ENCODE measurements around the gene PROS1. TPM values are rescaled to one million over a fixed set of nuclear protein-coding genes. Genes with fewer than 3 reads are reported as not detected.

PROS1 gene
- total and polyA plus RNA-seq, 2 of the 8 experiments (the other 6 are each of a cell fraction or from before 2014, with no cell fraction given), result 0.65 to 2.5 TPM

- Histone ChIP-seq H3K4me1 (replicated peaks in 1 of 4; ENCODE audit: control insufficient read depth in 3 of 4, insufficient read depth in 4 of 4, low read length in 3 of 4) (no peaks in the 10 kb centered on the region), H3K4me3 (ENCODE audit: extremely low read depth in 1 of 4, insufficient read depth in 2 of 4, low read depth in 3 of 4, low read length in 4 of 4) (no peak overlapping the region), H3K4me2 (ENCODE audit: insufficient read depth in 1 of 2, low read depth in 2 of 2, low read length in 2 of 2) (no peak overlapping the region), H4K5ac (ENCODE audit: insufficient read length, low read depth, low read length) (no peak overlapping the region), H2BK12ac (ENCODE audit: low read depth, low read length) (no peak overlapping the region), H4K20me1 (replicated peaks in 1 of 2; ENCODE audit: control insufficient read depth in 1 of 2, insufficient read depth in 2 of 2, low read length in 2 of 2) (no peaks in the 10 kb centered on the region), H3K56ac (replicated peaks; ENCODE audit: insufficient read length, low read depth, low read length) (no peak overlapping the region), H3K27me3 (replicated peaks in 1 of 4; ENCODE audit: control insufficient read depth in 3 of 4, extremely low read depth in 1 of 4, insufficient read depth in 3 of 4, low read length in 3 of 4) (no peaks in the 10 kb centered on the region), H3K79me1 (ENCODE audit: low read depth, low read length) (no peaks in the 10 kb centered on the region), H3K79me2 (ENCODE audit: control insufficient read depth in 1 of 2, insufficient read depth in 2 of 2, low read length in 2 of 2) (no peaks in the 10 kb centered on the region), H4K91ac (replicated peaks; ENCODE audit: insufficient read length, low read length) (no peak overlapping the region), H3K18ac (ENCODE audit: extremely low read depth, low read length) (no peak overlapping the region), H2BK15ac (ENCODE audit: low read length) (no peak overlapping the region), H3K9me3 (ENCODE audit: insufficient read depth in 2 of 2, low read depth in 1 of 2, low read length in 1 of 2) (peaks cover 24 to 52% of the 10 kb centered on the region in 2 experiments), H2AK5ac (ENCODE audit: low read depth, low read length) (no peak overlapping the region), H2BK120ac (replicated peaks; ENCODE audit: low read depth, low read length) (no peak overlapping the region), H3K23me2 (ENCODE audit: low read depth, low read length) (no peaks in the 10 kb centered on the region), H3K14ac (ENCODE audit: insufficient read length) (no peak overlapping the region), H2AFZ (ENCODE audit: low read length) (no peak overlapping the region), H4K8ac (ENCODE audit: extremely low read depth, insufficient read depth, low read length) (no peak overlapping the region), H3K9ac (replicated peaks in 1 of 4; ENCODE audit: extremely low read depth in 1 of 4, low read depth in 3 of 4, low read length in 3 of 4) (no peak overlapping the region), H2BK5ac (ENCODE audit: low read depth, low read length) (no peak overlapping the region), H2BK20ac (ENCODE audit: low read length) (no peak overlapping the region), H3K36me3 (ENCODE audit: control insufficient read depth in 2 of 4, insufficient read depth in 4 of 4, low read length in 3 of 4) (no peaks in the 10 kb centered on the region), H3K4ac (replicated peaks; ENCODE audit: insufficient read length, low read depth, low read length) (no peak overlapping the region), H3K27ac (ENCODE audit: low read depth, low read length) (no peak overlapping the region), H3K23ac (ENCODE audit: insufficient read length) (no peak overlapping the region)
- WGBS, 2 experiments (ENCODE audit: extremely low coverage in 1 of 2, insufficient coverage in 1 of 2, insufficient read length in 1 of 2, insufficient replicate concordance in 2 of 2, low coverage in 1 of 2, low lambda C conversion rate in 2 of 2, missing lambda C conversion rate in 1 of 2), result 80% methylated on average over 2 of the region's 2 CpGs; no CpG with 5 or more reads in 1 of the 2 experiments
- no peak for TF ChIP-seq EGR1 (IDR thresholded peaks at IDR 0.05; ENCODE audit: borderline replicate concordance, low read depth, low read length)
- no peak for TF ChIP-seq BACH1 (IDR thresholded peaks at IDR 0.05; ENCODE audit: low read length)
- TF ChIP-seq NANOG (IDR thresholded peaks at IDR 0.05; ENCODE audit: insufficient read depth, low read depth, low read length, poor library complexity, severe bottlenecking), result no peak
- no peak for TF ChIP-seq TBP (IDR thresholded peaks at IDR 0.05; ENCODE audit: low read depth, low read length)
- no peak for TF ChIP-seq HDAC2 (IDR thresholded peaks at IDR 0.05; ENCODE audit: borderline replicate concordance in 1 of 2, low read depth in 2 of 2, low read length in 2 of 2)
- no peak for TF ChIP-seq HDAC6 (IDR thresholded peaks at IDR 0.05; ENCODE audit: low read depth, low read length)
- TF ChIP-seq SRF (IDR thresholded peaks at IDR 0.05; ENCODE audit: low read depth, low read length), result no peak
- no peak for TF ChIP-seq RAD21 (IDR thresholded peaks at IDR 0.05 in 1 of 2, conservative IDR thresholded peaks at IDR 0.05 in 1 of 2; ENCODE audit: low read depth in 2 of 2, low read length in 2 of 2)
- no peak for TF ChIP-seq EP300 (IDR thresholded peaks at IDR 0.05; ENCODE audit: borderline replicate concordance in 1 of 2, low read depth in 2 of 2, low read length in 2 of 2)
- TF ChIP-seq CEBPB (IDR thresholded peaks at IDR 0.05; ENCODE audit: low read depth, low read length), result no peak
- no peak for TF ChIP-seq JUN (IDR thresholded peaks at IDR 0.05; ENCODE audit: low read depth, low read length)
- TF ChIP-seq ATF2 (IDR thresholded peaks at IDR 0.05; ENCODE audit: low read length), result no peak
- ChIA-PET CTCF (ENCODE audit: partially characterized antibody) (no interaction called here), POLR2A (ENCODE audit: partially characterized antibody) (no interaction called here)
- FAIRE-seq (no peak), DNase-seq (ENCODE audit: low read depth in 1 of 2, low spot score in 2 of 2) (no peak)
Observed at GRCh38 chr3:93911206-93911605, 62.5 kb downstream of the PROS1 start.
